Measurements from ENCODE around the gene TMEM229B. TPM values are rescaled to one million over a fixed set of nuclear protein-coding genes. Genes with fewer than 3 reads are reported as not detected.
A peak's percentile ranks its signal among the peaks of the same experiment; 100 is the strongest.

Gene TMEM229B
- polyA plus RNA-seq, 3 donors: 10.2 to 18.7 (median 17.3) TPM

- Mint-ChIP-seq H3K27ac (peak overlapping the region in 1 of 7 donors; percentile 53), H3K27me3 (ENCODE audit: low read depth in 3 of 3) (peaks cover 3 to 4% (median 4%) of the 10 kb centered on the region in 3 donors), H3K4me3 (no peak overlapping the region), H3K4me1 (no peaks in the 10 kb centered on the region), H3K9me3 (peaks cover 0 to 9% (median 3%) of the 10 kb centered on the region in 7 donors), H3K36me3 (no peaks in the 10 kb centered on the region)
- no peaks in the 10 kb centered on the region for H3K9me3 ChIP-seq (replicated peaks in 1 of 2; ENCODE audit: control insufficient read depth in 1 of 2, insufficient read depth in 1 of 2, low read length in 2 of 2)
- no peaks in the 10 kb centered on the region for H4K20me1 ChIP-seq (ENCODE audit: insufficient read depth, low read length)
- no peak overlapping the region for H3K9ac ChIP-seq (ENCODE audit: insufficient read depth, low read length, poor library complexity, severe bottlenecking)
- WGBS (ENCODE audit: insufficient coverage): no CpG with 5 or more reads among the region's 2 CpGs
- DNase-seq: no peak
- H3K27ac ChIP-seq (ENCODE audit: low read depth in 1 of 2, low read length in 2 of 2): no peak overlapping the region
- H3K4me3 ChIP-seq (replicated peaks in 1 of 3; ENCODE audit: low read depth in 2 of 3, low read length in 3 of 3): no peak overlapping the region
- no peaks in the 10 kb centered on the region for H3K36me3 ChIP-seq (replicated peaks in 1 of 2; ENCODE audit: control insufficient read depth in 1 of 2, insufficient read depth in 2 of 2, low read length in 2 of 2)
- no peaks in the 10 kb centered on the region for H3K79me2 ChIP-seq (ENCODE audit: insufficient read depth, low read length)
- intact Hi-C loops (cut with micrococcal nuclease): no loop called here
- H3K4me2 ChIP-seq (replicated peaks; ENCODE audit: extremely low read depth, low read length, poor library complexity, severe bottlenecking): no peak overlapping the region
- H3K27me3 ChIP-seq (ENCODE audit: control insufficient read depth in 2 of 2, insufficient read depth in 2 of 2, low read length in 2 of 2): peaks cover 0 to 4% of the 10 kb centered on the region in 2 donors
- H2AFZ ChIP-seq (ENCODE audit: insufficient read depth, low read depth, low read length, poor library complexity, severe bottlenecking): no peak overlapping the region
- H3K4me1 ChIP-seq (ENCODE audit: control insufficient read depth in 1 of 2, insufficient read depth in 2 of 2, low read length in 2 of 2): no peaks in the 10 kb centered on the region
- no peak for TF ChIP-seq CTCF (IDR thresholded peaks at IDR 0.05)
Observed at GRCh38 chr14:67449096-67449495, 39.4 kb downstream of the TMEM229B start.

- intact Hi-C loops (cut with micrococcal nuclease): no loop called here
- Histone ChIP-seq H3K27me3 (ENCODE audit: control insufficient read depth in 2 of 2, insufficient read depth in 2 of 2, low read length in 2 of 2) (peaks cover 2 to 4% of the 10 kb centered on the region in 2 donors), H3K79me2 (ENCODE audit: insufficient read depth, low read length) (no peaks in the 10 kb centered on the region), H3K4me1 (ENCODE audit: control insufficient read depth in 1 of 2, insufficient read depth in 2 of 2, low read length in 2 of 2) (no peaks in the 10 kb centered on the region), H3K27ac (ENCODE audit: low read depth in 1 of 2, low read length in 2 of 2) (no peak overlapping the region), H3K9ac (ENCODE audit: insufficient read depth, low read length, poor library complexity, severe bottlenecking) (no peak overlapping the region), H3K4me3 (replicated peaks in 1 of 3; ENCODE audit: low read depth in 2 of 3, low read length in 3 of 3) (no peak overlapping the region), H3K4me2 (replicated peaks; ENCODE audit: extremely low read depth, low read length, poor library complexity, severe bottlenecking) (no peak overlapping the region), H3K9me3 (replicated peaks in 1 of 2; ENCODE audit: control insufficient read depth in 1 of 2, insufficient read depth in 1 of 2, low read length in 2 of 2) (no peaks in the 10 kb centered on the region), H3K36me3 (replicated peaks in 1 of 2; ENCODE audit: control insufficient read depth in 1 of 2, insufficient read depth in 2 of 2, low read length in 2 of 2) (no peaks in the 10 kb centered on the region), H4K20me1 (ENCODE audit: insufficient read depth, low read length) (no peaks in the 10 kb centered on the region), H2AFZ (ENCODE audit: insufficient read depth, low read depth, low read length, poor library complexity, severe bottlenecking) (no peak overlapping the region)
- Mint-ChIP-seq H3K27ac (no peak overlapping the region), H3K4me1 (no peaks in the 10 kb centered on the region), H3K36me3 (no peaks in the 10 kb centered on the region), H3K4me3 (no peak overlapping the region), H3K27me3 (ENCODE audit: low read depth in 3 of 3) (peaks cover 6 to 8% (median 7%) of the 10 kb centered on the region in 3 donors), H3K9me3 (peaks cover 0 to 9% (median 3%) of the 10 kb centered on the region in 7 donors)
- no CpG with 5 or more reads among the region's 1 CpG for WGBS (ENCODE audit: insufficient coverage)
- TF ChIP-seq CTCF (IDR thresholded peaks at IDR 0.05): no peak
- DNase-seq: no peak
Observed at GRCh38 chr14:67447033-67447381, 41.5 kb downstream of the TMEM229B start.
